Neural progenitor cell (in vitro differentiated cells): ENCODE results near the gene TSR1. TPM values are rescaled to one million over a fixed set of nuclear protein-coding genes. Genes with fewer than 3 reads are reported as not detected.

Source experiments
- DNase-seq: peaks from one replicate; pipeline ENCODE4 v3.0.0-alpha.2; 2016; ENCODE audit warnings: low spot score
- H2AFZ ChIP-seq: fragments of 200-600 bp; sonication (generic); replicated peaks from 2 replicates; pipeline ENCODE4 v1.6.1; 2016; ENCODE audit warnings: antibody characterized with exemption
- H3F3A ChIP-seq: fragments of 200-600 bp; sonication (generic); 2 replicates; pipeline ENCODE4 v1.6.1; 2016; ENCODE audit warnings: antibody characterized with exemption, low read depth
- H3K27ac ChIP-seq: fragments of 200-600 bp; sonication (generic); 2 replicates; pipeline ENCODE4 v1.5.1; 2016; ENCODE audit warnings: mild to moderate bottlenecking
- H3K27me3 ChIP-seq: fragments of 200-600 bp; sonication (generic); 2 replicates; pipeline ENCODE4 v1.6.1; 2016; ENCODE audit warnings: mild to moderate bottlenecking, moderate library complexity
- H3K36me3 ChIP-seq: fragments of 200-600 bp; sonication (generic); 2 replicates; pipeline ENCODE4 v1.5.1; 2016
- H3K4me1 ChIP-seq: fragments of 200-600 bp; sonication (generic); 2 replicates; pipeline ENCODE4 v1.6.1; 2016; ENCODE audit warnings: mixed run types
- H3K4me2 ChIP-seq: fragments of 200-600 bp; sonication (generic); 2 replicates; pipeline ENCODE4 v1.6.1; 2016
- H3K4me3 ChIP-seq: fragments of 200-600 bp; sonication (generic); 2 replicates; pipeline ENCODE4 v1.5.1; 2016
- H3K79me2 ChIP-seq: fragments of 200-600 bp; sonication (generic); 2 replicates; pipeline ENCODE4 v1.6.1; 2016; ENCODE audit warnings: low read depth
- H3K9ac ChIP-seq: fragments of 200-600 bp; sonication (generic); 2 replicates; pipeline ENCODE4 v1.6.1; 2016
- H3K9me3 ChIP-seq: fragments of 200-600 bp; sonication (generic); 2 replicates; pipeline ENCODE4 v1.5.1; 2016; ENCODE audit warnings: low read depth
- H4K20me1 ChIP-seq: fragments of 200-600 bp; sonication (generic); 2 replicates; pipeline ENCODE4 v1.6.1; 2016; ENCODE audit warnings: low read depth
- H3K27ac Mint-ChIP-seq: 3 replicates; pipeline ENCODE4 v1.8.0; 2021; ENCODE audit warnings: mixed read lengths
- H3K27me3 Mint-ChIP-seq: 2 replicates; pipeline ENCODE4 v1.8.0; 2022; ENCODE audit warnings: low read depth, mild to moderate bottlenecking, inconsistent platforms, moderate library complexity, mixed read lengths; ENCODE audit not compliant: insufficient read depth
- H3K36me3 Mint-ChIP-seq: 3 replicates; pipeline ENCODE4 v1.8.0; 2021; ENCODE audit warnings: mixed read lengths
- H3K4me1 Mint-ChIP-seq: 3 replicates; pipeline ENCODE4 v1.8.0; 2021; ENCODE audit warnings: mixed read lengths
- H3K4me3 Mint-ChIP-seq: 3 replicates; pipeline ENCODE4 v1.8.0; 2021; ENCODE audit warnings: mild to moderate bottlenecking, moderate library complexity, mixed read lengths
- H3K9me3 Mint-ChIP-seq: 3 replicates; pipeline ENCODE4 v1.8.0; 2020; ENCODE audit warnings: mixed read lengths
- EZH2 ChIP-seq: fragments of 200-600 bp; sonication (generic); IDR thresholded peaks from 2 replicates; pipeline ENCODE4 v1.6.1; 2017; ENCODE audit warnings: antibody characterized with exemption, mild to moderate bottlenecking, moderate library complexity
- EZH2phosphoT487 ChIP-seq: fragments of 200-600 bp; sonication (generic); IDR thresholded peaks from 2 replicates; pipeline ENCODE4 v1.6.1; 2017; ENCODE audit warnings: antibody characterized with exemption
- total RNA-seq: library from RNA; depleted of rRNA; stranded (reverse); fragments of >200 nt; gene quantifications from 2 replicates; pipeline ENCODE4 v1.2.3, GENCODE V29; 2015; ENCODE audit warnings: low replicate concordance
- TF ChIP-seq, protein P1 (sequence below): fragments of 200-600 bp; sonication (generic); IDR thresholded peaks from 2 replicates; pipeline ENCODE4 v1.5.1; 2017; ENCODE audit warnings: antibody characterized with exemption, mild to moderate bottlenecking

Gene TSR1
- total RNA-seq, 1 donor from 2014 or later = 42.2 TPM

DNA sequence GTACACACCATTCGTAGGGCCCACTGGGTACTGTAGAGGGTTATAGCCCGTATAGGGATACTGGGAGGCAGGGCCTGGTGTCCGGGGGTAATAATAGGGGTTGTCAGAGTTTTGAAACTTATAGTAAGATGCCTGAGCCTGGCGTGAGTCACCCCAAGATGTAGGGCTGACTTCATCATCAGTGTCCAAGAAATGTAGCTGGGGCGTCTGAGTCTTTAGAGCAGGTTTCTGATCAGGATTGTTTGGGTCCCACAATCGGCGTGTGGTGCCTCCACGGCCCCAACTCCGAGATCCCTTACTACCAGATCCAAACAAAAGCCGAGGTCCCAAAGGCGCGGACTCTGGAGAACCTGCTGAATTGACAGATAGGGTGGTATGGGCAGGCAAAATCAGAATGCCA is 37.1 kb downstream of the TSR1 start:
- no peak overlapping the region for H3K4me3 Mint-ChIP-seq
- peaks cover 2% of the 10 kb centered on the region for H3K27me3 Mint-ChIP-seq
- H4K20me1 ChIP-seq = peaks cover 78% of the 10 kb centered on the region
- peaks cover 29% of the 10 kb centered on the region for H3K4me1 Mint-ChIP-seq
- H3K4me2 ChIP-seq = no peak overlapping the region
- peaks cover 71% of the 10 kb centered on the region for H3K79me2 ChIP-seq
- no peak overlapping the region for H3K27ac Mint-ChIP-seq
- no peak overlapping the region for H3K4me3 ChIP-seq
- peaks cover 45% of the 10 kb centered on the region for H3K36me3 Mint-ChIP-seq
- H3K9me3 ChIP-seq = no peaks in the 10 kb centered on the region
- peaks cover 16% of the 10 kb centered on the region for H3K4me1 ChIP-seq
- no peaks in the 10 kb centered on the region for H3K27me3 ChIP-seq
- no peak for DNase-seq
- H3K9me3 Mint-ChIP-seq = no peaks in the 10 kb centered on the region
- H3F3A ChIP-seq = peaks cover 20% of the 10 kb centered on the region
- no peak overlapping the region for H2AFZ ChIP-seq
- no peak overlapping the region for H3K9ac ChIP-seq
- peaks cover 3% of the 10 kb centered on the region for H3K36me3 ChIP-seq
- TF ChIP-seq EZH2 = no peak
- TF ChIP-seq, protein P1, sequence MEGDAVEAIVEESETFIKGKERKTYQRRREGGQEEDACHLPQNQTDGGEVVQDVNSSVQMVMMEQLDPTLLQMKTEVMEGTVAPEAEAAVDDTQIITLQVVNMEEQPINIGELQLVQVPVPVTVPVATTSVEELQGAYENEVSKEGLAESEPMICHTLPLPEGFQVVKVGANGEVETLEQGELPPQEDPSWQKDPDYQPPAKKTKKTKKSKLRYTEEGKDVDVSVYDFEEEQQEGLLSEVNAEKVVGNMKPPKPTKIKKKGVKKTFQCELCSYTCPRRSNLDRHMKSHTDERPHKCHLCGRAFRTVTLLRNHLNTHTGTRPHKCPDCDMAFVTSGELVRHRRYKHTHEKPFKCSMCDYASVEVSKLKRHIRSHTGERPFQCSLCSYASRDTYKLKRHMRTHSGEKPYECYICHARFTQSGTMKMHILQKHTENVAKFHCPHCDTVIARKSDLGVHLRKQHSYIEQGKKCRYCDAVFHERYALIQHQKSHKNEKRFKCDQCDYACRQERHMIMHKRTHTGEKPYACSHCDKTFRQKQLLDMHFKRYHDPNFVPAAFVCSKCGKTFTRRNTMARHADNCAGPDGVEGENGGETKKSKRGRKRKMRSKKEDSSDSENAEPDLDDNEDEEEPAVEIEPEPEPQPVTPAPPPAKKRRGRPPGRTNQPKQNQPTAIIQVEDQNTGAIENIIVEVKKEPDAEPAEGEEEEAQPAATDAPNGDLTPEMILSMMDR = no peak
- no peak overlapping the region for H3K27ac ChIP-seq

GRCh38 chr17:2297023-2297422 is 39.2 kb downstream of the TSR1 start:
- Histone ChIP-seq H3K4me1 (peaks cover 9% of the 10 kb centered on the region), H3K4me2 (no peak overlapping the region), H3K9ac (no peak overlapping the region), H3K4me3 (no peak overlapping the region), H3K36me3 (peaks cover 5% of the 10 kb centered on the region), H3K79me2 (peaks cover 64% of the 10 kb centered on the region), H2AFZ (no peak overlapping the region), H3K27me3 (no peaks in the 10 kb centered on the region), H3F3A (peaks cover under 1% of the 10 kb centered on the region), H3K27ac (no peak overlapping the region), H4K20me1 (peaks cover 74% of the 10 kb centered on the region), H3K9me3 (no peaks in the 10 kb centered on the region)
- no peak overlapping the region for H3K27ac Mint-ChIP-seq
- peaks cover 53% of the 10 kb centered on the region for H3K36me3 Mint-ChIP-seq
- DNase-seq = no peak
- H3K27me3 Mint-ChIP-seq = peaks cover 2% of the 10 kb centered on the region
- TF ChIP-seq, protein P1 = no peak
- no peak for TF ChIP-seq EZH2
- TF ChIP-seq EZH2phosphoT487 = no peak
- peaks cover 24% of the 10 kb centered on the region for H3K4me1 Mint-ChIP-seq
- H3K9me3 Mint-ChIP-seq = no peaks in the 10 kb centered on the region
- H3K4me3 Mint-ChIP-seq = no peak overlapping the region

DNA sequence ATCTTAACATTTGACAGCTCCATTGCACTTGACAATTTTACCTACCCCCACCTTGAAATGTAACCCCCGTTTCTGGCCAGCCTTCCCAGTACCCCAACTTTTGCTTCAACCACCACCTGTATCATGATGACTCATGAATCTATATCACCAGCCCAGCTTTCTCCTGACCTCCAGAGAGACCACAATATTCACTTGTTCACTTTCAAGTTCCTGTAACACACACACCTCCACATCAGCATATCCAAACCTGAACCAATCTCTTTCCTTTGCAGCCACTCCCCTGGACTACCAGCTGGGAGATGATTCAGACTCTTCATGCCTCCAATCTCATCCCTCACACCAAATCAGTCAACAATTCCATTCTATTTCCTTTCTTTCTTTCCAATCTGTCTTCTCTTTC is 40.7 kb downstream of the TSR1 start:
- Mint-ChIP-seq H3K9me3 (no peaks in the 10 kb centered on the region), H3K4me3 (no peak overlapping the region), H3K36me3 (peaks cover 58% of the 10 kb centered on the region), H3K27me3 (peaks cover 2% of the 10 kb centered on the region), H3K27ac (no peak overlapping the region), H3K4me1 (peaks cover 12% of the 10 kb centered on the region)
- Histone ChIP-seq H3K9me3 (no peaks in the 10 kb centered on the region), H3K36me3 (peaks cover 8% of the 10 kb centered on the region), H3K4me2 (no peak overlapping the region), H3K4me1 (no peaks in the 10 kb centered on the region), H3K27me3 (no peaks in the 10 kb centered on the region), H3K4me3 (no peak overlapping the region), H3K9ac (no peak overlapping the region), H3K79me2 (peaks cover 49% of the 10 kb centered on the region), H3F3A (no peaks in the 10 kb centered on the region), H2AFZ (no peak overlapping the region), H4K20me1 (peaks cover 59% of the 10 kb centered on the region), H3K27ac (no peak overlapping the region)
- DNase-seq = no peak
- TF ChIP-seq EZH2phosphoT487 = no peak
- no peak for TF ChIP-seq EZH2
- TF ChIP-seq, protein P1 = no peak

DNA sequence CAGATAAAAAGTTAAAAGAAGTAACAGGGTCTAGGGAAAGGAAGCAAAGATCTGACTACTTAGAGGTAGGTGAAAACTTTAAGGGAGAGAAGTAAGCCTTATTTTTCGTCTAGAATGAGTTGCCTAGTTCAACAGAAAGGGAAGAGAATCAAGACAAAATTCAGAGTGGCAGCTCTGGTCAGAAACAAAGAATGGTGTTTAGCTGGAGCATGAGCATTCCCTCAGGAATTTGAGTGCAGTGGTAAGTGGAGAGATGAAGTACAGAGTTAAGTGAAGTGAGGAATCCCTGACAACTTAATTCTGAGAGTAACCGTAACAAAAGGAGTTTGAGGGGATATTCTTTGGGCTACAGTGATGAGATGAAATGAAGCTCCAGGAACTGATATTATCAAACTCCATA is 44.2 kb downstream of the TSR1 start:
- Histone ChIP-seq H3K4me2 (no peak overlapping the region), H3K27ac (no peak overlapping the region), H3F3A (peaks cover 5% of the 10 kb centered on the region), H3K4me3 (no peak overlapping the region), H3K9ac (no peak overlapping the region), H3K36me3 (peaks cover 8% of the 10 kb centered on the region), H3K9me3 (no peaks in the 10 kb centered on the region), H3K27me3 (no peaks in the 10 kb centered on the region), H3K79me2 (peaks cover 21% of the 10 kb centered on the region), H3K4me1 (no peaks in the 10 kb centered on the region), H2AFZ (no peak overlapping the region), H4K20me1 (peaks cover 29% of the 10 kb centered on the region)
- peaks cover 2% of the 10 kb centered on the region for H3K4me1 Mint-ChIP-seq
- H3K36me3 Mint-ChIP-seq = peaks cover 42% of the 10 kb centered on the region
- H3K4me3 Mint-ChIP-seq = no peak overlapping the region
- H3K27me3 Mint-ChIP-seq = peaks cover 2% of the 10 kb centered on the region
- no peaks in the 10 kb centered on the region for H3K9me3 Mint-ChIP-seq
- H3K27ac Mint-ChIP-seq = no peak overlapping the region
- TF ChIP-seq EZH2 (no peak), EZH2phosphoT487 (no peak)
- TF ChIP-seq, protein P1 = no peak
- DNase-seq = no peak
